PFSK-1 (cell line): ENCODE measurements around the gene GALNT14.

ENCODE experiments used
- FOXP2 ChIP-seq: optimal IDR thresholded peaks from 2 replicates; pipeline ENCODE3; 2011; ENCODE audit warnings: borderline replicate concordance, control low read depth, inconsistent platforms; ENCODE audit not compliant: insufficient read depth; ENCODE audit errors: extremely low read length, extremely low read depth
- POLR2AphosphoS5 ChIP-seq: IDR thresholded peaks from 2 replicates; pipeline ENCODE4 v1.6.1; 2012; ENCODE audit warnings: low read depth, mild to moderate bottlenecking, control low read depth, low read length, moderate library complexity
- REST ChIP-seq, 2 experiments: IDR thresholded peaks; 2 replicates each; pipeline versions ENCODE4 v1.6.1 to v1.8.0; 2011 to 2012; ENCODE audit warnings: low read depth in 2 of 2, low read length in 2 of 2, control low read depth in 1 of 2, inconsistent platforms in 1 of 2, mild to moderate bottlenecking in 1 of 2, moderate library complexity in 1 of 2; ENCODE audit not compliant: insufficient read depth in 1 of 2
- SIN3A ChIP-seq: IDR thresholded peaks from 2 replicates; pipeline ENCODE4 v1.6.1; 2012; ENCODE audit warnings: mild to moderate bottlenecking, low read length, moderate library complexity, borderline replicate concordance; ENCODE audit not compliant: insufficient read depth
- TAF1 ChIP-seq: IDR thresholded peaks from 2 replicates; pipeline ENCODE4 v1.6.1; 2012; ENCODE audit warnings: low read length, control low read depth, borderline replicate concordance; ENCODE audit not compliant: insufficient read depth

Gene GALNT14

DNA sequence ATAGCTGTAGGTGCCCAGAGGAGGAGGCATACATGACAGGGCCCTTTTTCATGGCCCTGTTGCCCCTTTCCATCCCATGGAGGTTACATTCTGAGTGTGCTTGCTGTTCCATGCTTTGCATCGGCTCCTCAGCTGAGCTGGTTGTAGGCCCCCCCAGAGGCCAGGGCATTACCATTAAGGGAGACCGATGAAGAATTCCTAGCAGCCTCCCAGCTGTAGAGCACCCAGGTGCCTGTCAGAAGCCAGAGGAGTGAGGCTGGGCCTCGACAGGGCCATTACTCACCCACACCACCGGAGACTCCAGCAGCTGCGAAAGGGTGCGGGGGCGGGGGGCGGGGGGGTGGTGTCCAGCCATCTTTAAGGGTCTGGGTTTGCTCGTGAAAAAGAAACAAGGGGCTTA lies 72.2 kb downstream of the GALNT14 start:
- TF ChIP-seq FOXP2 (no peak), POLR2AphosphoS5 (no peak), SIN3A (no peak), REST (IDR thresholded peaks at IDR 0.05; ENCODE audit: insufficient read depth in 1 of 2, low read depth in 2 of 2, low read length in 2 of 2) (no peak), TAF1 (no peak)

DNA sequence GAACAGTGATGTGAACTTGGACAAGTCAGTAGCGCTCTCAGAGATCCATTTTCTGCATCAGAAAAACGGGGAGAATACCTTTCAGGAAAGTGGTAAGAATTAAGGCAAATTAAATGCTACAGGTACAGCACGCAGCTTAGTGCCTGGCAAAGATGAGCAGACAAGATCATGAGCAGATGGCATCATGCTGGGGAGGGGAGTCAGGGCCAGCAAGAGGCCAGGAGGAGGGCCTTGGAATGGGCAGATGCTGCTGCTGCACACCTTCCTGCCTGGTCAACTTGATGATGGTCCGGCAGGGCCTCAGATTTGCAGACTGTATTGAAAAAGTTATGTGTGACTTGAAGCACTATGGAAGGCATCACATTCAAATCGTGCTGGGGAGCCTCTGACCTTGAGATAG lies 72.9 kb downstream of the GALNT14 start:
- no peak for TF ChIP-seq POLR2AphosphoS5
- TF ChIP-seq SIN3A: no peak
- TF ChIP-seq TAF1: no peak
- TF ChIP-seq FOXP2: no peak
- TF ChIP-seq REST (IDR thresholded peaks at IDR 0.05; ENCODE audit: insufficient read depth in 1 of 2, low read depth in 2 of 2, low read length in 2 of 2): no peak

GRCh38 chr2:31060397-31060796 lies 77.8 kb downstream of the GALNT14 start:
- TF ChIP-seq SIN3A: no peak
- TF ChIP-seq TAF1: no peak
- no peak for TF ChIP-seq FOXP2
- TF ChIP-seq REST (IDR thresholded peaks at IDR 0.05; ENCODE audit: insufficient read depth in 1 of 2, low read depth in 2 of 2, low read length in 2 of 2): no peak
- no peak for TF ChIP-seq POLR2AphosphoS5

DNA sequence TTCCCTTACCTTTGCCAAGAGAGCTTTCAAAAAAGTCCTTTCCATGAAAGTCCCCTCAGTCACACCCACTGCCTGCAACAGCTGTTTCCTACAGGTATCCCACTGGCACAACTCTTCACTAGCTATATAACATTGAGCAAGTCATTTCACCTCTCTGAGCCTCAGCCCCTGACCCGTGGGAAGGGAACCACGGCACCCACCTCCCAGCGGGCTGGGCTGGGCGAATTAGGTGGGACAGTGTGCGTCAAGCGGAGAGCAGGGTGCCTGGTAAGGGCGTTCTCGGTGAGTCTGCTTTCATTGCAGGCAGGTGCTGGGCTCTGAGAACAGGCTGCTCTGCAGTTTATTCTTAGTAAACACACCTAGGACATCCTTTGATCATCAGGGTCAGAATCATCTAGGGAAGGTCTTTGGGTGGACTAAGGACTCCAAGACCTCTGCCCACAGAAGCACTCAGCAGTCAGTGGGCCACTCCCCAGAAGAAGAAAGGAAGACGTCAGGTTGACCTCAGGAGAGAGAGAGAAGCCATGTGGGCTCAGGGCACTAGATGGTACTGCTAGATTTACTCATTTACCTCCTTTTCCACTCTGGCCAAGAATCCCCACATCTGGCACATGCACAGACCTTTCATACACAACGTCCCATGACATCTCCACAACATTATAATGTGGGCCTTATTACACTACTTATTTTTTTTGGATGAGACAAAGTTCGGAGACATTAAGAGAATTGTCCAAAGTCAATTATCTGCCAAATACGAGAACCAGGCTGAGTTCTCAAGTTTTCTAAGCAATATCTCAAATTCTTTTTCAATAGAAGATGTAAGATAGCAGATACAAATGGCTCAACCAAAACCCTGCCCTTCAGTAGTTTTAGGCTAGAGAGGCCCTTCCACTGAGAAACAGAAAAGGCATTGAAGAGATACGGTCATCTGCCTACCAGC lies 79.9 kb downstream of the GALNT14 start:
- TF ChIP-seq REST (IDR thresholded peaks at IDR 0.05; ENCODE audit: insufficient read depth in 1 of 2, low read depth in 2 of 2, low read length in 2 of 2) (no peak), FOXP2 (no peak), TAF1 (no peak), POLR2AphosphoS5 (no peak), SIN3A (no peak)
